Smooth muscle cell of the coronary artery (primary cell): ENCODE data around the gene EAF1. TPM values are rescaled to one million over a fixed set of nuclear protein-coding genes. Genes with fewer than 3 reads are reported as not detected.

Source experiments
- total RNA-seq: library from RNA; depleted of rRNA; stranded (reverse); fragments of >200 nt; gene quantifications from 2 replicates; pipeline ENCODE4 v1.2.3, GENCODE V29; 2014; ENCODE audit warnings: low replicate concordance

The EAF1 gene
- total RNA-seq: 20.1 and 22.9 TPM in 2 replicates

DNA sequence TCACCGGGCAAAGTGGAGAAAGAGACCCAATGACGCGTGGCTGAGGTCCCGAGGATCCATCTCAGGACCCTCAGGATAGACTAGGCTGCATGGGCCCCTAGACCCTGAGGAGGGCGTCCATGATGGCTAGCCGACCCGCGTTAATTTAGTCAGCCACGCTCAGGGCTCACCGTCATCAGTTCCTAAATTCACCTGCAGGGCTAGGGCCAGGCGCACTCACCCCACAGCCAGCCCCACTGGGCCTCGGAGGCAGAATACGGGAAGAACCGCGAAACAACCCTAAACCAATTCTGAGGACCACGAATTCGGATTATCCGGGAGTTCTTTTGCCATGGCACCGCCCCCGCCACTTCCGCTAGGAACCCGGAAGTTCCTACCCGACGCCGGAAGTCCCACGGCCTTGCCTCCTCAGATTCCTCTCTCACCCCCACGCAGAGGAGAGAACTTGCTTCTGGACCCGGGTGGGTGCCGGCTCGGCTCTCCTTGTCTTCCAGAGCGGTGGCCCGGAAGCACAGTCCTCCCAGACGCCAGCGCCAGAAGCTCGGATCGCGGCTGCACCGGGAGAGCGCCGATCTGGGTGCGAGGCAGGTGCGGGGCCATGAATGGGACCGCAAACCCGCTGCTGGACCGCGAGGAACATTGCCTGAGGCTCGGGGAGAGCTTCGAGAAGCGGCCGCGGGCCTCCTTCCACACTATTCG is at the start of gene EAF1, which contains the start of gene METTL6:
TSS of gene EAF1 (plus strand) at position 417 of the 699 bp plus-strand sequence. CDS start at position 599, 182 bp downstream.
TSS of gene METTL6 (minus strand) at position 363 of the 699 bp plus-strand sequence. CDS start 1,033 bp downstream, outside the sequence.

Other genes starting within 250 kb of the EAF1 start
- gene CAPN7, start 221.4 kb upstream of the EAF1 start, total RNA-seq: 15.6 and 27.3 TPM in 2 replicates
- gene SH3BP5, start 95.0 kb upstream of the EAF1 start, total RNA-seq: 30.6 and 37.9 TPM in 2 replicates
- gene METTL6, start 54 bp upstream of the EAF1 start, total RNA-seq: 21.8 and 23.5 TPM in 2 replicates
- 0.30 and 0.35 TPM in 2 replicates for gene COLQ, start 94.1 kb downstream of the EAF1 start, total RNA-seq
- gene HACL1, start 174.0 kb downstream of the EAF1 start, total RNA-seq: 22.0 and 28.2 TPM in 2 replicates
- gene BTD, start 174.1 kb downstream of the EAF1 start, total RNA-seq: 18.1 and 39.7 TPM in 2 replicates